Endothelial cell of umbilical vein (primary cell): ENCODE measurements around the gene TWIST2. TPM values are rescaled to one million over a fixed set of nuclear protein-coding genes. Genes with fewer than 3 reads are reported as not detected.

ENCODE experiments used
- BruUV-seq: library from RNA; stranded (reverse); fragments of 400-500 nt; replicated peaks from 2 replicates; lab custom pipeline; 2021; lab: Mats Ljungman, UMichigan
- CTCF ChIA-PET: fragments of 300-600, 350-600 bp; sonication (Branson Sonifier 250); formaldehyde crosslinking; loops from one replicate; lab custom pipeline; 2021; ENCODE audit warnings: antibody characterized with exemption, inconsistent platforms; lab: Charles Lee
- POLR2A ChIA-PET: fragments of 300-600, 350-600 bp; sonication (Branson Sonifier 250); formaldehyde crosslinking; loops from one replicate; lab custom pipeline; 2021; ENCODE audit warnings: antibody characterized with exemption, inconsistent platforms; lab: Charles Lee
- DNase-seq: peaks from one replicate; pipeline ENCODE4 v3.0.0-alpha.2; 2011; ENCODE audit warnings: low read depth, low spot score
- FAIRE-seq: peaks from 2 replicates; lab custom pipeline; 2011; peaks lifted over from hg19 to GRCh38; lab: Jason Lieb, UNC
- H2AFZ ChIP-seq: 2 replicates; pipeline ENCODE4 v1.6.0; 2012; ENCODE audit warnings: low read depth, low read length, control low read depth, inconsistent platforms
- H3K27ac ChIP-seq: 2 replicates; pipeline ENCODE4 v1.5.1; 2011; ENCODE audit warnings: low read depth, mild to moderate bottlenecking, control low read depth, low read length, moderate library complexity; ENCODE audit not compliant: insufficient read depth
- H3K27me3 ChIP-seq, 2 experiments: 2 replicates each; pipeline versions ENCODE4 v1.6.0 to v1.6.1; 2011; ENCODE audit warnings: low read length in 2 of 2, mixed read lengths in 1 of 2; ENCODE audit not compliant: control insufficient read depth in 2 of 2, insufficient read depth in 2 of 2
- H3K36me3 ChIP-seq, 2 experiments: 2 replicates in 1 of 2; 3 replicates in 1 of 2; pipeline ENCODE4 v1.5.1; 2011; ENCODE audit warnings: low read length in 2 of 2, mild to moderate bottlenecking in 1 of 2, moderate library complexity in 1 of 2; ENCODE audit not compliant: control insufficient read depth in 2 of 2, insufficient read depth in 2 of 2; ENCODE audit errors: extremely low read depth in 1 of 2
- H3K4me1 ChIP-seq: 3 replicates; pipeline ENCODE4 v1.5.1; 2011; ENCODE audit warnings: mild to moderate bottlenecking, low read length; ENCODE audit not compliant: control insufficient read depth, insufficient read depth; ENCODE audit errors: extremely low read depth
- H3K4me2 ChIP-seq: 2 replicates; pipeline ENCODE4 v1.6.1; 2011; ENCODE audit warnings: low read length, control low read depth, mixed read lengths; ENCODE audit not compliant: insufficient read depth
- H3K4me3 ChIP-seq, 3 experiments: fragments of 200-600 bp in 1 of 3; sonication (generic), shearing (Covaris generic) in 1 of 3; replicated peaks in 1 of 3; 2 replicates each; pipeline ENCODE4 v1.5.1; 2011 to 2016; ENCODE audit warnings: control low read depth in 3 of 3, low read length in 3 of 3, mild to moderate bottlenecking in 2 of 3, inconsistent platforms in 1 of 3, low read depth in 1 of 3, moderate library complexity in 1 of 3; ENCODE audit not compliant: insufficient read depth in 1 of 3
- H3K79me2 ChIP-seq: 2 replicates; pipeline ENCODE4 v1.6.0; 2012; ENCODE audit warnings: low read length, inconsistent platforms; ENCODE audit not compliant: control insufficient read depth, insufficient read depth
- H3K9ac ChIP-seq: replicated peaks from 2 replicates; pipeline ENCODE3; 2011; ENCODE audit warnings: low read length, control low read depth; ENCODE audit not compliant: insufficient read depth; ENCODE audit errors: extremely low read depth
- H3K9me1 ChIP-seq: replicated peaks from 3 replicates; pipeline ENCODE4 v1.6.0; 2011; ENCODE audit warnings: mild to moderate bottlenecking, low read length; ENCODE audit not compliant: control insufficient read depth, insufficient read depth; ENCODE audit errors: extremely low read depth
- H3K9me3 ChIP-seq: replicated peaks from 2 replicates; pipeline ENCODE4 v1.5.1; 2012; ENCODE audit warnings: low read length, inconsistent platforms; ENCODE audit not compliant: control insufficient read depth, insufficient read depth
- H4K20me1 ChIP-seq: replicated peaks from 2 replicates; pipeline ENCODE3; 2011; ENCODE audit warnings: mild to moderate bottlenecking, low read length; ENCODE audit not compliant: control insufficient read depth, insufficient read depth; ENCODE audit errors: extremely low read depth
- EZH2 ChIP-seq: IDR thresholded peaks from 2 replicates; pipeline ENCODE4 v1.6.1; 2012; ENCODE audit warnings: borderline replicate concordance, low read depth, mild to moderate bottlenecking, moderate library complexity, low read length, inconsistent platforms; ENCODE audit not compliant: severe bottlenecking
- FOS ChIP-seq: IDR thresholded peaks from 2 replicates; pipeline ENCODE4 v1.6.1; 2011; ENCODE audit warnings: mild to moderate bottlenecking, low read length, moderate library complexity, borderline replicate concordance; ENCODE audit not compliant: insufficient read depth
- GATA2 ChIP-seq: IDR thresholded peaks from 2 replicates; pipeline ENCODE4 v1.7.0; 2011; ENCODE audit warnings: low read depth, mild to moderate bottlenecking, moderate library complexity, mixed read lengths, low read length; ENCODE audit not compliant: insufficient read length, insufficient read depth
- JUN ChIP-seq: IDR thresholded peaks from 2 replicates; pipeline ENCODE4 v1.6.1; 2011; ENCODE audit warnings: borderline replicate concordance, low read depth; ENCODE audit not compliant: insufficient read length, insufficient read depth
- MYC ChIP-seq: IDR thresholded peaks from one replicate; pipeline ENCODE4 v1.6.1; 2011; ENCODE audit warnings: mild to moderate bottlenecking, low read depth, low read length
- POLR2A ChIP-seq: IDR thresholded peaks from 2 replicates; pipeline ENCODE4 v1.6.1; 2012; ENCODE audit warnings: low read depth, mild to moderate bottlenecking, control low read depth, low read length
- POLR2AphosphoS5 ChIP-seq: IDR thresholded peaks from 2 replicates; pipeline ENCODE4 v1.6.1; 2012; ENCODE audit warnings: low read depth, mild to moderate bottlenecking, control low read depth, low read length, moderate library complexity; ENCODE audit not compliant: insufficient read depth
- dilution Hi-C: fragments of 300-500 bp; cut with MboI; formaldehyde crosslinking; loops from one replicate; pipeline ENCODE4 v1.15.0; 2019; ENCODE audit warnings: low sequenced_read_pairs; ENCODE audit not compliant: extremely low pct_ligation_motif_present
- intact Hi-C: fragments of 100-400 bp; cut with micrococcal nuclease; formaldehyde crosslinking; loops from one replicate; pipeline ENCODE4 v1.10.0; 2022
- polyA plus RNA-seq, 4 experiments: library from polyadenylated mRNA; depleted of rRNA in 3 of 4; stranded (reverse) in 3 of 4; unstranded in 1 of 4; fragments of >200 nt; gene quantifications; 2 replicates each; pipeline versions ENCODE4 v1.2.1 to v1.2.3, GENCODE V29; 2011 to 2012; ENCODE audit warnings: missing spikeins in 1 of 4
- total RNA-seq: library from RNA; stranded (reverse); gene quantifications from 2 replicates; pipeline ENCODE4 v1.2.3, GENCODE V29; 2021
- TF ChIP-seq, protein P1 (sequence below), 2 donors: IDR thresholded peaks; 1 replicate in 1 of 2; 2 replicates in 1 of 2; pipeline ENCODE4 v1.5.1; 2011; ENCODE audit warnings: low read length in 2 of 2, mild to moderate bottlenecking in 2 of 2, moderate library complexity in 2 of 2, control low read depth in 1 of 2, inconsistent platforms in 1 of 2, low read depth in 1 of 2; ENCODE audit not compliant: insufficient read depth in 1 of 2; ENCODE audit errors: extremely low read depth in 1 of 2
- TF ChIP-seq, protein P2 (sequence below): IDR thresholded peaks from 2 replicates; pipeline ENCODE4 v1.6.1; 2011; ENCODE audit not compliant: insufficient read depth, insufficient read length

The TWIST2 gene
- total and polyA plus RNA-seq, 2 donors (not counting 3 experiments of a cell fraction or from before 2014, with no cell fraction given), result 2.3 to 3.4 TPM

DNA sequence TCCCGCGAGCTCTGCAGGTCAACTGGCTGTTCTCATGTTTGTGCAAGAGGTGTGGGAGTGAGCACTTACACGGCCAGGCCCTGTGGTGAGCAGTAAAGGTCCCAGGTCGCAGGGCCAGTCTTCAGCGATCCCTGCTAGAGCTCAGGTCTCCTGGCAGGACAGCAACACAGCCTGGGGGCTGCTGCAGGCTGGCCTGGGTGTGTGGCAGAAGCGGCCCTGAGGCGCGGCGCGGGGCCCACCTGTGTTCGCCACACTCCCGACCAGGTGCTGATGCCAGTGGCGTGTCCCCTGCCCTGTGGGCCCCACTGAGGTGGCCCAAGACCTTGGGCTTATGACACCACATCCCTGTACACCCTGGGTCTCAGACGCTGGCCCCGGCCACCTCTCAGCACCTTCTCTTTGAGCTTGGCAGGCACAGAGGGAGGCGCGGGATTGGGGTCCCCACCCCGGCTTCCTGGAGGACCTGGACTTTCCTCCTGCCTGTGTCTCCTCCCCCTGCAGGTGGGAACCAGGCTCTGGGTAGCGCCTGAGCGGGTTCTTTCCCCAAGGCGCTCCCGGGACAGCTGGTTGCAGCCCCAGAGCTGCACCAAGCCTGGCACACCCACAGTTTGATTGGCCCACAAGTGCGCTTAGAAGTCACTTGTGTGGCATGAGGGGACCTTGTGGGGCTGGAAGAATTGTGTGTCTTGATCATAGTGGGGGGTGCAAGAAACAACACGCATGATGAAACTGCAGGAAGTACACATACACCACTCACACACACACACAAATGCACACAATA is 59.2 kb downstream of the TWIST2 start:
- FAIRE-seq (no peak), DNase-seq (no peak)
- no peaks in the 10 kb centered on the region for H4K20me1 ChIP-seq
- no peaks in the 10 kb centered on the region for H3K27me3 ChIP-seq
- no peak overlapping the region for H3K27ac ChIP-seq
- BruUV-seq, result no TSS peak
- no peak overlapping the region for H3K9ac ChIP-seq
- no peaks in the 10 kb centered on the region for H3K9me3 ChIP-seq
- H3K36me3 ChIP-seq, result no peaks in the 10 kb centered on the region
- intact Hi-C loops (no loop called here), dilution Hi-C loops (no loop called here)
- H3K4me1 ChIP-seq, result no peaks in the 10 kb centered on the region
- ChIA-PET CTCF (no interaction called here), POLR2A (no interaction called here)
- H3K9me1 ChIP-seq, result no peaks in the 10 kb centered on the region
- no peaks in the 10 kb centered on the region for H3K79me2 ChIP-seq
- no peak overlapping the region for H3K4me3 ChIP-seq
- no peak overlapping the region for H3K4me2 ChIP-seq
- H2AFZ ChIP-seq, result no peak overlapping the region
- TF ChIP-seq JUN (no peak), POLR2AphosphoS5 (no peak), EZH2 (no peak), POLR2A (no peak), FOS (no peak), MYC (no peak), GATA2 (no peak)
- TF ChIP-seq, protein P1, sequence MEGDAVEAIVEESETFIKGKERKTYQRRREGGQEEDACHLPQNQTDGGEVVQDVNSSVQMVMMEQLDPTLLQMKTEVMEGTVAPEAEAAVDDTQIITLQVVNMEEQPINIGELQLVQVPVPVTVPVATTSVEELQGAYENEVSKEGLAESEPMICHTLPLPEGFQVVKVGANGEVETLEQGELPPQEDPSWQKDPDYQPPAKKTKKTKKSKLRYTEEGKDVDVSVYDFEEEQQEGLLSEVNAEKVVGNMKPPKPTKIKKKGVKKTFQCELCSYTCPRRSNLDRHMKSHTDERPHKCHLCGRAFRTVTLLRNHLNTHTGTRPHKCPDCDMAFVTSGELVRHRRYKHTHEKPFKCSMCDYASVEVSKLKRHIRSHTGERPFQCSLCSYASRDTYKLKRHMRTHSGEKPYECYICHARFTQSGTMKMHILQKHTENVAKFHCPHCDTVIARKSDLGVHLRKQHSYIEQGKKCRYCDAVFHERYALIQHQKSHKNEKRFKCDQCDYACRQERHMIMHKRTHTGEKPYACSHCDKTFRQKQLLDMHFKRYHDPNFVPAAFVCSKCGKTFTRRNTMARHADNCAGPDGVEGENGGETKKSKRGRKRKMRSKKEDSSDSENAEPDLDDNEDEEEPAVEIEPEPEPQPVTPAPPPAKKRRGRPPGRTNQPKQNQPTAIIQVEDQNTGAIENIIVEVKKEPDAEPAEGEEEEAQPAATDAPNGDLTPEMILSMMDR (IDR thresholded peaks at IDR 0.05; ENCODE audit: extremely low read depth in 1 of 2, insufficient read depth in 1 of 2, low read depth in 1 of 2, low read length in 2 of 2), result no peak
- TF ChIP-seq, protein P2, sequence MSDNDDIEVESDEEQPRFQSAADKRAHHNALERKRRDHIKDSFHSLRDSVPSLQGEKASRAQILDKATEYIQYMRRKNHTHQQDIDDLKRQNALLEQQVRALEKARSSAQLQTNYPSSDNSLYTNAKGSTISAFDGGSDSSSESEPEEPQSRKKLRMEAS, result no peak
